ENCODE data around the gene NLRP6. TPM values are rescaled to one million over a fixed set of nuclear protein-coding genes. Genes with fewer than 3 reads are reported as not detected.

The NLRP6 gene

Small RNA genes lying within 50 kb of the gene (small RNA-seq; reads per million reads assigned to genes)
- gene AC136475.6: not detected

Data from skeletal muscle satellite cell (primary cell).